NAMALWA (cell line): ENCODE measurements around the gene TCAP.

Experiments
- DNase-seq: peaks from one replicate; pipeline ENCODE4 v3.0.0-alpha.2; 2015; ENCODE audit warnings: low spot score

Gene TCAP

DNA sequence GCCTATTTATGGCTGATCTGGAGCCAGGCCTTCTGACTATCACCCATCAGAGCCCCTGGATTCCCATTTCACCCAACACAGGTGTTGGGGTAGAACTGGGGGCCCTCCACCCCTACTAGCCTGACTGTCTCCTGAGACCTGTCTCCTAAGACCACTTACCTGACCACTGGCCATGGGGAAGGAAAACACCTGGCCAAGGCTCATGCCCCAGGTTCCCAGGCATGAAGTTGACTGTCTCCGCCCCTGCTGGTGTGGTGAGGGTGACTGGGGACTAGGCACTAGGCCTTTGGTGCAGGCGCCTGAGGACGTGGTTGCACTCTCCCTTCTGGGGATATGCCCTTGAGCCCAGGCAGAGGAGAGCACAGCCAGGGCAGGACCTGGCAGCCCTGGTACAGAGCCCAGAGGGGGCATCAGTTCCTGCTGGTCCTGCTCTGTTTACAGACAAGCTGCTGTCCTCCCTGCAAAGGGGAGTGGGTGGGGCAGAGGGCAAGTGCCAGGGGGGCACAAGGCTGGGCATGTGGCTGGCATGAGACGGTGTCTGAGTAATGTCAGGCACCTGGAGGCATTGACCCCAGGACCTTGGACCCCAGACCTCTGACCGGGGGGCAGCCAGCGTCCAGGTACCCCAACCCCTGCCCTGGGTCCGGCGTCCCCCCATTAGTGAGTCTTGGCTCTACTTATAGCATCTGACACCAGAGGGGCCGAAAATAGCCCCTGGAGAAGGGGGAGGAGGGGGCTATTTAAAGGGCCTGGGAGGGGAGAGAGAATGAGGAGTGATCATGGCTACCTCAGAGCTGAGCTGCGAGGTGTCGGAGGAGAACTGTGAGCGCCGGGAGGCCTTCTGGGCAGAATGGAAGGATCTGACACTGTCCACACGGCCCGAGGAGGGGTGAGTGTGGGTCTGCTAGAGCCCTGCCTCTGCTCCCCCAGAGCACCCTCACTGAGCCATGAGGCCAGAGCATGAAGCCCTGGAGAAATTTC, at the start of gene TCAP:
TSS of gene TCAP (plus strand) at position 769 of the 981 bp plus-strand sequence. CDS start at position 780, 11 bp downstream.
- DNase-seq, result no peak

DNA sequence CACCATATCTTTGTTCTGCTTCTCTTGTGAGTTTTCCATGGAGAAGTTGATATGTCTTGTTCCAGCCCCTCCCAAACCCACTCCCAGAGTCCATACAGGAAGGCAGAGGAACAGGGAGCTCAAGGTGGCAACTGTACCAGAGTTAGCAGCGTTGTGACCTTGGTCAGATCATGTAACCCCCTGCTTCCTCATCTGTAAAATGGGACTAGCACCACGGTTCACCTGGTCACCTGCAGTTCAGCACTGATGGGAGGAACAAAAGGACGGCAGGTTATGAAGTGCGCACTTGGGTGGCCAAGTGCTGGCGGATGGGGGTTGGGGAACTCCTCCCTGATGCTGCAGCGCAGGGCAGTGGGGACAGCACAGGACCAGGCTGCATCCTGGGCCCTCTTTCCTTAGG, 49.7 kb upstream of the TCAP start:
- no peak for DNase-seq

- DNase-seq, result no peak
These were observed 48.1 kb upstream of the TCAP start for GRCh38 chr17:39617100-39617445.

DNA sequence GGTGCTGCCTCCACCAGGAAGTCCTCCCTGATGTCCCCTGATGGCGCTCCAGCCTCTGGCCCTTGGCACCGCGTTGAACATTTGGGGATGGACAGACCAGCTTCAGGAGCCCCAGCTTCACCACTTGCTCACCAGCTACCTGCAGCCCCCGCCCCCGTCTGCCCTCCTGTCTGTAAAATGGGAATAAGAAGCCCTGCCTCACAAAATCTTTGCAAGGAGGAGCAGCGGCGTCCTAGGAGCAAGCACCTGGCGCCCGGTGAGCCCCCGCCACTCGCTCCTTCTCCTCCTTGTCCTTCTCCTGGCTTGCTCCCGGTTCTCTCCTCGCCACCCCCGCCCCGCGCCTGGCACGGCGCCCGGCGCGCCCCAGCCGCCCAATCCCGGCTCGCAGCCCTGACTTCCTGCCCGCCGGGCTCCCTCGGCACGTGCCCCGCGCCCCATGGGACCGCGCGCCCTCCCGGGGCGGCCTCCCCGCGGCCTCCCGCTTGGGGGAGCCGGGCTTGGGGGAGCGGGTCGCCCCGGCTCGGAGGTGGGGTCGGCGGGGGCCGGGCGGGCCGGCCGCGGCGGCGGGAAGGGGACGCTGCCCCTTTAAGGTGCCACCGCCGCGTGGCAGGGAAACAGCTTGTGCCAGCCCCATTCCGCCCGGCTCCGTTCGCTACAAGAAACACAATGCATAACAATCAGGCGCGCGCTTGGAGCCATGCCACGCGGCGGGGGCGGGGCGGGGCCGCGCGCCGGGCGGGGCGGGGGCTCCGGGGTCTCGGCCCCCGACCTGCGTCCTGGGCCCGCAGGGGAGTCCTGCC, 47.5 kb upstream of the TCAP start:
- DNase-seq, result peak; percentile 66

- peak; percentile 33 for DNase-seq
These were observed 46.8 kb upstream of the TCAP start for GRCh38 chr17:39618246-39618913.

- peak; percentile 38 for DNase-seq
These were observed 46.0 kb upstream of the TCAP start for GRCh38 chr17:39618956-39619785.

- DNase-seq, result no peak
These were observed 45.4 kb upstream of the TCAP start for GRCh38 chr17:39619786-39620101.

DNA sequence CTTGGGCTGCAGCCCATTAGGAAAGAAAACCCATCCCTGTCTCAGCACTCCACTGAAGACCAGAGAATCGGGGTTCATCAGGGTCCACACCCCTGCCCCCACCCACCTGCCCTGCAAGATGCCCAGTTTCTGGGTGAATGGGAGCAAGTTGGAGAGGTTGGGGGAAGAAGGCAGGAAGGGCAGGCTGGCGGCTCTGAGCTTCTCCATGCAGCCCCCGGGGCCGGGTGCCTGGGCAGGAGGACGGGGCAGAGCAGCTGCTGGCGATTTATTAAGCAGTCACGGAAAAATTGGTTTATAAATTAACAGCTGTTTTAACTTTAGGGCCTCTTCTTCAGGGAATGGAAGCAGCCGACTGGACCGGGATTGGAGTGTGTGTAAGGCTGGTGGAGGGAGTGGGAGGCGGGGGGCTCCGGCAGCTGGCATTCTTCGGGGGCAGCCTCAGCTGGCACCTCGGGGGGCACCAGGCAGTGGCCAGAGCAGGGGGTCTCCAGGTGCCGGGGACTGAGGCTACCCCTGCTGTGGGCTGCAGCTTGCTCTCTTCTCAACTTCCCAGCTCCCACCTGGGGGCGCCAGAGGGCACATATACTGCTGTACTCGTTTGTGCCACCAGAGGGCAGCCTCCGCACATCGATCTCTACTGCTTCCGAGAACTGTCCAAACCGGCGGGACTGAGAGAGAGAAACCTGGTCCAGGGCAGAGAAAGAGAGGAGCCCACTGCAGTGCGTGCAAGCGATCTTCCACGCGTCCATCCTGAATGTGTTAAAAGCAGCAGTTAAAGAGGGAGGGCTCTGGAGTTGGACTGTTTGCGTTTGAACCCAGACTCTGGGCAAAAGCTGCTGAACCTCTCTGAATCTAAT, 43.4 kb upstream of the TCAP start:
- DNase-seq, result peak; percentile 92

GRCh38 chr17:39622380-39623006, 42.7 kb upstream of the TCAP start:
- no peak for DNase-seq

GRCh38 chr17:39623356-39623950, 41.7 kb upstream of the TCAP start:
- DNase-seq, result peak; percentile 89

GRCh38 chr17:39624313-39624712, 40.8 kb upstream of the TCAP start:
- no peak for DNase-seq

DNA sequence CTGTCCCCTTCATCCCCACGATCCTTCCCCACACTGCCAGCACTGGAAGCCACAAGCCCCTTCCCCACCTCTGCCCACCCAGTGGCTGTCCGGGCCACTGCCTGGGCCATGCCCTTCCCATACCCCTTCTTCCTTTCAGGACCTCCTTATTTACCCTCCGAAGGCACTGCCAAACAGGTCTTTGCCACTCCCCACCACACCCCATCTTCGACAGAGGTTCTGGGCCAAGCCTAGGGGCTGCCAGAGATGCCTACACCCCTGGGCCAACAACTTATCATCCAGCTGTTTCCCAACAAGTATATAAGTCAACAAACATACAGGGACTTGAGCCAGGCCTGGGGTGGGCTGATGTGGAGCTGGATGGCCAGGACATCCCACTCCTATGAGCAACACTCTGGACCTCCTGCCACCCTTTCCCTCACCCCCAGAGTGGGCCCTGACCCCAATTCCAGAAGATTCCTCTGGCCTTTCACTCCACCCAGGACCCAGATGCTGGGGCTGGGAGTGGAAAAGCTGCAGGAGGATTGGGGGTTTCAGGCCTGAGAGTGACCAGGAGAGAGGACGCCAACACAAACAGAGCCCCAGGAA, 39.9 kb upstream of the TCAP start:
- no peak for DNase-seq

DNA sequence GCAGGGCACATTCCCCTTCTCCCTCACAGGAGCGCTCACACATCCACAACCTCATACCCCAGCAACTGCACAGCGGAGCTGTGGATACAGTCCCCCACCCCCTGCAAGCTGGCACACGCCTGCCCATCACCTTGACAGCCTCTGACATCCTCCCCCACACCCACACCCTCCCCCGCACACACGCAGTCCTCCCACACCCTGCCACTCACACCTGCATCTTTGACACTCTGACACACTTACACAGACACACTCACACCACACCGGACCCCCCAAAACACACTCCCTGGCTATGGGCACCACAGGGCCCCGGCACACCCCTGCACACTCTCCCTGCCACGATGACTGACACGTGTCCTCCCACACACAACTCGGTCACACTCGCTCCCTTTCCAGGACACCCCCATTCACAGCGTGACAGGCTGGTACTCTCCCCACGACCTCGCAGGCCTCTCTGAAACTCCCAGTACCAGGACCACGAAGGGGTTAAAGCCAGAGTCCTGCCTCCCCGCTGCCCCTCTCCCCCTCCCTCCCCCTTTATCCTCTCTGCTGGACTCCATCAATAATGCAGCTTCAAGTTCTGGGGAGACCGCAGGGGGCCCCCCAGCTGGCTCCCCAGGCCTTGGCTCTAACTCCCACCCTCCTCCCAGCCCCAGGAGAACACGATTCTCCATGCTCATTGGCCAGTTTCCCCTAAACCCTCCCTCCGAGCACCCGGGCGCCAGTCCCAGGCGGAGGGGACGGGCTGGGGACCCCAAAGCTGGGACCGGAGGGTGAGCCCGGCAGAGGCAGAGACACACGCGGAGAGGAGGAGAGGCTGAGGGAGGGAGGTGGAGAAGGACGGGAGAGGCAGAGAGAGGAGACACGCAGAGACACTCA, 38.7 kb upstream of the TCAP start, which contains the start of gene PPP1R1B:
TSS of gene PPP1R1B (plus strand) at position 782 of the 876 bp plus-strand sequence. CDS start 441 bp downstream, outside the sequence.
- no peak for DNase-seq

DNA sequence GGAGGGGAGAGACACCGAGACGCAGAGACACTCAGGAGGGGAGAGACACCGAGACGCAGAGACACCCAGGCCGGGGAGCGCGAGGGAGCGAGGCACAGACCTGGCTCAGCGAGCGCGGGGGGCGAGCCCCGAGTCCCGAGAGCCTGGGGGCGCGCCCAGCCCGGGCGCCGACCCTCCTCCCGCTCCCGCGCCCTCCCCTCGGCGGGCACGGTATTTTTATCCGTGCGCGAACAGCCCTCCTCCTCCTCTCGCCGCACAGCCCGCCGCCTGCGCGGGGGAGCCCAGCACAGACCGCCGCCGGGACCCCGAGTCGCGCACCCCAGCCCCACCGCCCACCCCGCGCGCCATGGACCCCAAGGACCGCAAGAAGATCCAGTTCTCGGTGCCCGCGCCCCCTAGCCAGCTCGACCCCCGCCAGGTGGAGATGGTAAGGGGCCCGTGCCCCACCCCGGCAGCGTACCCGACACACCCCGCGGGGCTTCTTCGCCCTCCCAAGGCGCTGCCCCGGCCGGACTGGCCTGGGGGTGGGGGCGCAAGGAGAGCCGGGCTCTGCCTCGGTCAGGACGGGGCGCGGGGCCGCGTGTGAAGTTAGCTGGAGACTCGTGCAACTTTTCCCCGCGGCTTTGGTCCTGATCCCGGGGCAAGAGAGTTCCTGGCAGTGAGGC, 38.0 kb upstream of the TCAP start:
- DNase-seq, result no peak

- DNase-seq, result no peak
These were observed 37.2 kb upstream of the TCAP start for GRCh38 chr17:39627712-39628516.

GRCh38 chr17:39628655-39629493, 36.3 kb upstream of the TCAP start:
- no peak for DNase-seq
